Activated naive CD4-positive, alpha-beta T cell treated with anti-CD3 and anti-CD28 coated beads for 36 hours (primary cell): ENCODE measurements around the gene HCN1. TPM values are rescaled to one million over a fixed set of nuclear protein-coding genes. Genes with fewer than 3 reads are reported as not detected.

ENCODE experiments used
- CTCF ChIA-PET: fragments of 350-600 bp; sonication (Branson Sonifier 250); formaldehyde crosslinking; loops from one replicate; lab custom pipeline; 2021; ENCODE audit warnings: antibody characterized with exemption; lab: Charles Lee
- DNase-seq: peaks from one replicate; pipeline ENCODE4 v3.0.0-alpha.2; 2020
- H3K27ac Mint-ChIP-seq: one replicate; pipeline ENCODE4 v1.8.0; 2021; ENCODE audit warnings: mild to moderate bottlenecking, mixed read lengths
- H3K27me3 Mint-ChIP-seq: one replicate; pipeline ENCODE4 v1.8.0; 2021; ENCODE audit warnings: low read depth, mixed read lengths
- H3K36me3 Mint-ChIP-seq: one replicate; pipeline ENCODE4 v1.8.0; 2021; ENCODE audit warnings: low read depth, mixed read lengths
- H3K4me1 Mint-ChIP-seq: one replicate; pipeline ENCODE4 v1.8.0; 2021; ENCODE audit warnings: low read depth, mixed read lengths
- H3K4me3 Mint-ChIP-seq: one replicate; pipeline ENCODE4 v1.8.0; 2021; ENCODE audit warnings: mild to moderate bottlenecking, moderate library complexity, mixed read lengths
- H3K9me3 Mint-ChIP-seq: one replicate; pipeline ENCODE4 v1.8.0; 2021; ENCODE audit warnings: mixed read lengths
- intact Hi-C: fragments of 100-400 bp; cut with micrococcal nuclease; formaldehyde crosslinking; loops from one replicate; pipeline ENCODE4 v1.15.1; 2023
- total RNA-seq, 2 experiments: library from RNA; stranded (reverse); gene quantifications; one replicate each; pipeline ENCODE4 v1.2.3, GENCODE V29; 2021

The HCN1 gene
- total RNA-seq, 2 experiments from 2014 or later, result not detected

GRCh38 chr5:45260292-45260691, 435.9 kb downstream of the HCN1 start:
- CTCF ChIA-PET, result no interaction called here
- Mint-ChIP-seq H3K27me3 (no peaks in the 10 kb centered on the region), H3K27ac (no peak overlapping the region), H3K4me3 (no peak overlapping the region), H3K4me1 (no peaks in the 10 kb centered on the region), H3K36me3 (no peaks in the 10 kb centered on the region), H3K9me3 (peaks cover 2% of the 10 kb centered on the region)
- no peak for DNase-seq
- intact Hi-C loops, result no loop called here

GRCh38 chr5:45252978-45253377, 443.2 kb downstream of the HCN1 start:
- no peaks in the 10 kb centered on the region for H3K27me3 Mint-ChIP-seq
- intact Hi-C loops, result no loop called here
- H3K27ac Mint-ChIP-seq, result no peak overlapping the region
- no peaks in the 10 kb centered on the region for H3K4me1 Mint-ChIP-seq
- H3K9me3 Mint-ChIP-seq, result peaks cover 11% of the 10 kb centered on the region
- no peaks in the 10 kb centered on the region for H3K36me3 Mint-ChIP-seq
- CTCF ChIA-PET, result no interaction called here
- no peak overlapping the region for H3K4me3 Mint-ChIP-seq
- DNase-seq, result no peak

- no peak overlapping the region for H3K27ac Mint-ChIP-seq
- H3K4me3 Mint-ChIP-seq, result no peak overlapping the region
- intact Hi-C loops, result no loop called here
- H3K9me3 Mint-ChIP-seq, result peaks cover 11% of the 10 kb centered on the region
- CTCF ChIA-PET, result no interaction called here
- no peak for DNase-seq
- H3K27me3 Mint-ChIP-seq, result no peaks in the 10 kb centered on the region
- no peaks in the 10 kb centered on the region for H3K36me3 Mint-ChIP-seq
- H3K4me1 Mint-ChIP-seq, result no peaks in the 10 kb centered on the region
Measured at GRCh38 chr5:45252541-45252940, 443.6 kb downstream of the HCN1 start.

GRCh38 chr5:45225571-45226031, 470.6 kb downstream of the HCN1 start:
- Mint-ChIP-seq H3K27me3 (no peaks in the 10 kb centered on the region), H3K27ac (no peak overlapping the region), H3K4me3 (no peak overlapping the region), H3K9me3 (peaks cover 12% of the 10 kb centered on the region), H3K4me1 (no peaks in the 10 kb centered on the region), H3K36me3 (no peaks in the 10 kb centered on the region)
- intact Hi-C loops, result no loop called here
- no peak for DNase-seq
- CTCF ChIA-PET, result no interaction called here

- CTCF ChIA-PET, result no interaction called here
- no peak for DNase-seq
- Mint-ChIP-seq H3K4me1 (no peaks in the 10 kb centered on the region), H3K4me3 (no peak overlapping the region), H3K9me3 (peaks cover 2% of the 10 kb centered on the region), H3K27me3 (no peaks in the 10 kb centered on the region), H3K36me3 (no peaks in the 10 kb centered on the region), H3K27ac (no peak overlapping the region)
- intact Hi-C loops, result no loop called here
Measured at GRCh38 chr5:45205403-45205961, 490.7 kb downstream of the HCN1 start.
